Mucosa of gallbladder (tissue), 1 donor: ENCODE results near the gene NACC1. TPM values are rescaled to one million over a fixed set of nuclear protein-coding genes. Genes with fewer than 3 reads are reported as not detected.

Source experiments
- DNase-seq: peaks from one replicate; pipeline ENCODE4 v3.0.0-alpha.2; 2020; ENCODE audit warnings: low spot score
- total RNA-seq: library from RNA; stranded (reverse); gene quantifications from one replicate; pipeline ENCODE4 v1.2.1, GENCODE V29; 2021
- donor health status: DM: no; HTN: no; CAD: no.

NACC1 gene
- total RNA-seq, 1 donor from 2014 or later = 72.0 TPM

DNA sequence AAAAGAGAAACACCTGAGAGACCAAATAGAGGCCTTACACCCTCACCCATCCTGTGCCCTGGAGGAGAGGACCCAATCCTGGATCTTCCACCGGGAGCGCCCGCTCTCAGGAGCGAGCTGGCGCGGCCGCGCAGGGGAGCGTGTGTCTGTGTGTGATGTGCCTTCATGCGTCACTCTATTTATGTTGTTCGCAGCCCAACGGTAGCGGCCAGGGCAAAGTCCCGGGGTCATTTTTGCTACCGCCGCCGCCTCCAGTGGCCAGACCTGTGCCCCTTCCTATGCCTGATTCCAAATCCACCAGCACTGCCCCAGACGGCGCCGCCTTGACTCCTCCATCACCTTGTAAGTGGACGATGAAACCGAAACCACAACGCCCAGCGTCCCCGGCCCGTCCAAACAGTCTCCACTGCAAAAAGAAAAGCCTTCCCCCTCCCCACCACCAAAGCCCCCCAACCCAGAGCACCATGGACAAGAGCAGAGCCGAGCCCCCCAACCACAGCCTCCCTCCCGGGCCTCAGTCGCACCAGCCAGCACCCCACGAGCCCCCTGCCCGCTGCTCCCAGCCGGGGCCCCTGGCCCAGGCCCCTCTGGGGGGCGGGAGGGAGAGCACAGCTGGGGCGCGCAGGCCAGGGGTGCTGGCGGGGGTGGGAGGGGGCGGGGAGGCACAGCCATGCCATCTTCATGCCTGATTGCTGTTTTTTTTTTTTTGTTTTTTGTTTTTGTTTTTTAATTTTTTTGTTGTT, 30.1 kb upstream of the NACC1 start:
- no peak for DNase-seq

DNA sequence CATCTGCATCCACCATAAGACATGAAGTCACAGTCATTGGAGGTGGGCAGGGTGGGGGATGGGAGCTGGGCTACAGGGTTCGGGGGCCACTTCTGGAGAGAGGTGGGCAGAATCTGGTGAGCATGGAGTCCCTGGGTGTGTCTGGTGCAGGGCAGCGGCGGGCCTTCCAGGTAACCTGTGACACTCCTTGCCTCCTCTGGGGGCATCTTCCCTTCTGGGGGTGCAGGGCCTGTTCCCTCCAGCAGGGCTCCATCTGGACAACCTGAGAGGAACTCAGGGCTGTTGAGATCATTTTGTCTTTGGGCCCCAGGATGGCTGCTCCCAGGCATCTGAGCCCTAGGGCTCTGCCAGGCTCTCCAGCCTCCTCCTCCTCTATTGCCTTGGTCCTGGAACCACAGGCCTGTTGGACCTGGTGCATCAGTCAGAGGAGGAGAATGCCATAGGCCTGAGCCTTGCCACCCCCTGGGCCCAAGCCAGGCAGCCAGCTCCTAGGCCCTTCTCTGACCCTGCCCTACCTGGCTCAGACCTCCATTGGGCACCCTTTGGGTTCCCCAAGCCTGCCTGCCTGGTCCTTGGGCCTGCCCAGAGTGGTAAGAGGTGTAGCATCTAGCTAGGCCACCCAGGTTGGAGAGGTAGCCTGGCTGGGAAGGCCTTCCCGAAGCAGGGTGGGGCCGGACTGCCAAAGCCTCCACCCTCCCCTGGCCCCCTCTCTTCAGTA, 28.8 kb upstream of the NACC1 start:
- no peak for DNase-seq

DNA sequence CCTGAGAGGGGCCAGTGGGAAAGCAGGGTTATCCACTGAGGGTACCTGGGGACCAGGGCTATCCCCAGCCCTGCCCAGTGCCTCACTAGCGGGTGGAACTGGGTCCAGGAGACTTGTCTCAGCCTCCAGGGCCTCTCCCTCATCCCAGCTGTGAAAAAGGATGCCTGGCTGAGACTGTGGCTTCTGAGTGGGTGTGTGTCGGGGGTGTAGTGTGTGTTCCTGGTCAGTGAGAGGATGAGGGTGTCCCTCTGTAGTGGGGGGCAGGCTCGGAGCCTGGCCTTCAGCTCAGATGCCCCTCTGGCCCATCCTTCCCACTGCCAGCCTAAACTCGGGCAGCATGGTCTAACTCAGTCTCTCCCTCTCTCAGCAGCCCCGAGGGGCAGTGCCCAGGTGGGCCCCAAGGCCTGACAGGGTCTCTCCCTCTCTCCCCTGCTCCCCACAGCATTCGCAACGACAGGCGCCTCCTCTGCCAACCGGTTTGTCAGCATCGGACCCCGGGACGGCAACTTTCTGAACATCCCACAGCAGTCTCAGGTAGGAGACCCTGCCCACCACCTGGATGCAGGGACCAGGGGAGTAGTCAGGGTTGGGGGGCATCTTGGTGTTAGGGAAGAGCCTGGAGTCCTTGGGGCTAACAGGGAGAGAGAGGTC, 28.1 kb upstream of the NACC1 start:
- no peak for DNase-seq

DNA sequence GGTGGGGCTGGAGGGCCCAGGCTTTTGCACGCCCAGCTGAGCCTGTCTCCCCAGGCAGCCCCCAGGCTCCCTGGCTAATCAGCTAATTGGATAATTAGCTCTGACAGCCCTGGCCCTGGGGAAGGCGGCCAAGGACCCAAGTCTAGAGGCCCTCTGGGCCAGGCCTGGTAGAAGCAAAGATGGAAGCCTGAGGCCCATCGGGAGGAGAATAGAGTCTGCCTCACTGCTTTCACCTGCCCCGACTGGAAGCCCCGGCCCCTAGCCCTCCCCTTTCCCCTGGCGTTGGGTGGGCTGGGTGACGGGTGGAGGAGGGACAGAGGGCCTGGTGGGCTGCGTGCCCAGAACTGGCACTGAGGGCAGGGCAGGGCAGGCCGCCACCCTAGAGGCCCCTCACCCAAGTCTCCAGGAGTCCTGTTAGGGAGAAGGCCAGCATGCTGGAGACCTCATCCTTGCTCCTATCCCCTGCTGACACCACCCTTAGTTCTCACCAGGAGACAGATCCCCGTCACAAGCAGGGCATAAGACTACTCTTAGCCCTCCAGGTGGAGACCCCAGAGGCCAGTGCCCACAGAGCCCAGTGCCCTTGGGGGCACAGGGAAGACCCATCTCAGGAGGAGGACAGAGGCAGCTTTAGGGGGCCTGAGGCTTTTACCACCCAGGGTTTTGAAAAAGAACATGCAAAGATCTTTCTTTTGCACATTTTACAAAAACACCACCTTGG, 27.4 kb upstream of the NACC1 start:
- no peak for DNase-seq

DNA sequence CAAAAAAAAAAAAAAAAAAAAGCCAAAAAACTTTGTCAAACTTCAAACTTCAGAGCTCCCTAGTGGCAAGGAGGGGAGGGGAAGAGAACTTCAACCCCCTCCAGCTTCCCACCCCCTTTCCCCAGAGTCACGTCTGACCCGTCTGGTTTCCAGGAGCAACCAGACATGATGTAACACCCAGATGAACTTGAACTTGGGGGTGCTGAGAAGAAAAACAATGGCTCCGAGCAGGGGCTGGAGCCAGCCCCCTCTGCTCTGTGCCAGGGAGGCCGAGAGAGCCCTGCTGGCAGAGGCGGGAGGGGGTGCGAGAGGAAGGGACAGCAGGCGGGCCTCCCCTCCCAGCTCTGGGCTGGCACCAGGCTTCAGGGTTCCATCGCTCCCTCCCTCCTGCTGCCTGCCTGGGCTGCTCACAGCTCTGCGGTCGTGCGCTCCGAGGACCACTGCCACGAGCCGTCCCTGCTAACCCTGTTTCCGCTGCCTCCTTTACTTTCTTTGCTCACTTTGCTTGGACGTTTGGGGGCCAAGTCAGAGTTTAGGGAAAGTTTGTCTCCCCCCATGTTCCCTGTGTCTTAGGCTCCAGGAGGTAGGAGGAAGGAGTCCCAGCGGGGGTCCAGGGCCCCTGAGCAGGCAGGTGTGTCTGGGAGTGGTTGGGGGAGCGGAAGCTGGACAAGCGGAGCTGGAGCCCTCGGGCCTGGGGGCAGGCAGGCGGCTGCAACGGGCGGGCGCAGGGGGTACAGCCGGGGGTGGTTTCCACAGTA, 26.5 kb upstream of the NACC1 start:
- DNase-seq = peak; percentile 63

DNA sequence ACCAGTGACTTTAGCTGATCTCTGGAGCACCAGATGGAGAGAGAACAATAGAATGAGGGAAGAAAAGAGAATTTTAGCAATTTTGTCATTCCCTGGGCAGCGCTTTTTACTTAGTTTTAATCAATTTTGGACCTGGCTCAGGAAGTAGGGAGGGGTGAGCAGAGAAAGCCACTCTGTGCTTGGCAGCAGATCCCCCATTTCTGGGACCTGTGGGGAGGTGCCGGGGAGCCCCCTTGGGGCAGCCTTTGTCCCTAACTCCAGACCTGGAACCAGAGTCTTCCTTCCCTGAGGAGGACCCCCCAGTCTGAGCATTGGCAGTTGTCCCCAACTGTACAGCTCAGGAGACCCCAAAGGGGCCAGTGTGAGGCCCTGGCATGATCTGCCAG, 25.9 kb upstream of the NACC1 start:
- DNase-seq = no peak

DNA sequence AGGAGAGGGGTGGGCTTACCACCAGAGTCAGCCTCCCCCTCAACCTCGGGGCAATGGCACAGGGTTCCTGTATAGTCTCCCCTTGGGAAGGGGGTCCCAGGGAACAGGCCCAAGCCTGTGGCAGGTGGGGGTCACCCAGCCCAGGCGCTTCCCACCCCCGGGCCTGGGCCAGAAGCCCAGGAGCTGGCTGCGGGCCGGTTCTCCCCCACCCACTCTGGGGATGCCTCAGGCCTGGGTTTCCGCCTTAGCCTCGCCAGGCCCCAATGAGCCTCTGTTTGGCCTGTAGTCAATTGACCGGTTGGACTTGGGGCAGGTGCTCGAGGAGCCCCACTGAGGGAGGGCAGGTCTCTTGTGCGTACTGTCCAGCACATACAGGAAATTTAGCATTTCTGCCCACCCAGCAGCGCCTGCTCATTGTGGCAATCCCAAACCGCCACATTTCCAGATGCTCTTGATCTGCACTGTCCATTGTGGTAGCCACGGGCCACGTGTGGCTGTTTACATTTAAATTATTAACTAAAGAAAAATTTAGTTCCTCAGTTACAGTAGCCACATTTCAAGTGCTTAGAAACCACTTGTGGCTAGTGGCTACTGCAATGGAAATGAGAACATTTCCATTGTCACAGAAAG, 25.3 kb upstream of the NACC1 start:
- no peak for DNase-seq

DNA sequence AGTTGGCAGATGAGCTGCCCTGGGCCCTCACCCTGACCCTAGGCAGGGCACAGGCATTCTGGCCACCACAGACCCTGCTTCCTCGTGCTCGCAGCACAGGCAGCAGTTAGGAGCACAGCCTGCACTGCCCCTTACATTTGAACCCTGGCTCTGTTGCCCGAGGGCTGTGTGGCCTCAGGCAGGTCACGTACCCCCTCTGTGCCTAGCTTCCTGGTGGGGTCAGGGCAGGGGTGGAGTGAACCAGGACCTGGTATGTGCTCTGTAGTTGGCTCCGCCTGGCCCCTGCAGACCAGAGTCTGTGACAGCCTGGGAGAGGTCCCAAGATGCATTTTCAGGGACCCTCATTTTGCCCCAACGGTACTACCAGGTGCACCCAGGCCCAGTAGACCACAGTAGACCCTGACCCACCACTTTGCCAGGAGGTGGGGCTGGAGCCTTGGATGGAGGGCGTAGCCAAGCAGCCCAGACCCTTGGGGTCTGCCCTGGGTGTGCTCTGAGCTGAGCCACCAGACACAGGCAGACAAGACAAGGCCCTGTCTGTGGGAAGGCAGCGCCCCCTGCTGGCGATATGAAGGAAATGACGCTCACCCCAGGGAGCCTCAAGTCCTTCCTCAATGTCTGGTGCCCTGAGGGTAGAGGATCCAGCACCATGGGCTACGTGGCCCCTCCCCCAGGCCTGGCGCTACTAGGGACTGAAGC, 24.5 kb upstream of the NACC1 start:
- peak; percentile 88 for DNase-seq

DNA sequence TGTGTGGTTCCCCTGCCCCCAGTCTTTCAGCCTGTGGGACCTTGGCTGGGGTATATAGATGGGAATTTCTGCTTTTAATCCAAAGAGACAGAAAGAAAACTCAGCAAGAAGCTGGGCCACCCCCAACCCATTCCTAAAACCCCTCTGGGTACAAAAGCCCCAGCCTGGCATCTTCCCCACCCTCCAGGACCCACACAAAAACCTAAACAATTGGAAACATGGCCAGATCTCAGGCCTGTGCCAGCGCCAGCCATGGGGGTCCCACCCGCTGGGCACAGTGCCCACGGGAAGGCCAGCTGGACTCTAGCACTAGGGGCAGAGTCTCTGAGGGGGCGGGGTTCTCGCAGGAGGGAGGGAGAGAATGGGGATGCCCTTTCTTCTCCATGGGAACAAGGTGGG, 24.0 kb upstream of the NACC1 start:
- DNase-seq = no peak

DNA sequence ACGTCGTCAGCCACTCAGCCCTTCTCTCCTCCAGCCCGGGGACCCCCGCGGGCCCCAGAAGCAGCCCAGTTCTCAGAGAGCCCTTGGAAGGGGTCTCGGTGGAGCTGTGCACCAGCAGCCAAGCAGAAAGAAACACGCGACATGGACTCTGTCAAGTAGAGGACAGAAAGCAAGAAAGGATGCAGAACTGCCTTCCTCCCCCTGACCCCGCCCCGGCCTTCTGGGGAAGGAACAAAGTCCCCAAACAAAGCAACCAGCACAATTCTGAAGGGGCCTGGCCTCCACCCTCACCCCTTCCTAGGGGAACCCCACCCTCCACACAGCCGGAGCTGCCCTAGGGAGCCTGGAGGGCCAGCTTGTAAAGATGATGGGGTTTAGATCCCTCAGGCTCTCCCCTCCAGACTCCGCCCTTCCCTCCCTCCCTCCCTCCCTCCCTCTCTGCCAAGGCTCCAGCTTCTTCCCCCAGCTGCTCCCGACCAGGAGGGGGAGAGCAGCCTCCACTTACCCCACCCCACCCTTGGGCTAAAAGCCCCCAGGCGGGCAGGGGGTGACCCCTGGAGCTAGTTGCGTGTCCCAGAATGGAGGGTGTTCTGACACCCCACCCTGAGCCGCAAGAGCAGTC, 23.2 kb upstream of the NACC1 start:
- no peak for DNase-seq

DNA sequence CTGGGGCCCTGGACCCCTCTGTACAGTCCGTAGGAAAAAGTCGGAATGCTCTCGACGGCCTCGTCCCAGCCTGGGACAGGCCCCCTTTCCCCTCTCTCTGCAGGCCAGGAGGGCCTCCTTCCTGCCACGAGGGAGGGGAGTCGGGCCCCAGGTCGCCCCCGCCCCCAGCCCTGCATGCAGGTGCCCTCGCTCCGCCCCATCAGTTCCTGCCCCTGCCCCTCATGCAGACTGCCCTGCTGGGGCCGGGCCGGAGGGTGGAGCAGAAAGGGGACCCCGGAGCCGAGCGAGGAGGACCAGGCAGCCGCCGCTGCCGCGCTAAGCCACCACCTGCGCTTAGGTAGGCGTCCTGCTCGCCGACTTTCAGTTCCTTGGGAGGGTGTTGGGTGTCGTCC, 22.7 kb upstream of the NACC1 start:
- no peak for DNase-seq

DNA sequence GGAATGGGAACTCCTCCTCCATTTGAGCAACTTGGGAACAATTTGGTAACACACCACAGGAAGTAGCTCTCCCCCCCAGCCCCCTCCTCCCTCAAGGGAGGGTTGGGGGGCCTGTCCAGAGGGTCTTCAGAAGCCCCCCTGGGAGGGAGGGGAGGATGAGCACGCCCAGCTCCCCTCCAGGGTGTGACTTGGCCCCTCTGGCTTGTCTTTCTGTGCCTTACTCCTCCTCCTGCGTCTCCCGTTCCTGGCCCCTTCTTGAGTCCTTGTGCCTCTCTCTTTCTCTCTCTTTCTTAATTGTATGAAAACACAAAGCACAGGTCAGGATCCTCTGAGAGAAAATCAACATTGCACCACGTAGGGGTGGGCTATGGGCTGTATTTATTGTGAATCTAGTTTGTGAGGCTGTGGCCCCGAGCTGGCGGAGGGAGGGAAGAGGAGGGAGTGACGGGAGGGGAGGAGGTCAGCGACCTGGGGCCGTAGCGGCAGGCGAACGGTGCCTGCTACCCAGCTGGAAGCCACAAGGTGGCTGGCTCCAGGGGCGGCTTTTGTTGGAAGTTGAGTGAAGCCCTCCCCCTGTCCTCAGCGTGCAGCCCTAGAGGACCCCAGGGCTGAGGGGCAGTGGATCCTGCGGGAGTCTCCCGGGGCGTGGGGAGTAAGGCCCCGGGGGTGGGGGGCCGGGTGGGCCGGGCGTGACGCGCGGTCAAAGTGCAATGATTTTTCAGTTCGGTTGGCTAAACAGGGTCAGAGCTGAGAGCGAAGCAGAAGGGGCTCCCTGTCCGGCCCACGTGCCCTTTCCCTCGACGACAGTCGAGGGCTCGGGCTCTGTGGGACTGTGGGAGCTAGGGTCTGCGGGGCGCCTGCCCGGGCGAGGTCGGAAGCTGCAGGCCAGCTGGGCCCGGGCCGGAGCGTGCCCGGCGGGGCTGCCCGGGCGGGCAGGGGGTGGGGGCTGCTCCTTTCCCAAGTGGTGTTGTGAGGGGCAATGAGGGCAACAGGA, 21.8 kb upstream of the NACC1 start:
- no peak for DNase-seq

DNA sequence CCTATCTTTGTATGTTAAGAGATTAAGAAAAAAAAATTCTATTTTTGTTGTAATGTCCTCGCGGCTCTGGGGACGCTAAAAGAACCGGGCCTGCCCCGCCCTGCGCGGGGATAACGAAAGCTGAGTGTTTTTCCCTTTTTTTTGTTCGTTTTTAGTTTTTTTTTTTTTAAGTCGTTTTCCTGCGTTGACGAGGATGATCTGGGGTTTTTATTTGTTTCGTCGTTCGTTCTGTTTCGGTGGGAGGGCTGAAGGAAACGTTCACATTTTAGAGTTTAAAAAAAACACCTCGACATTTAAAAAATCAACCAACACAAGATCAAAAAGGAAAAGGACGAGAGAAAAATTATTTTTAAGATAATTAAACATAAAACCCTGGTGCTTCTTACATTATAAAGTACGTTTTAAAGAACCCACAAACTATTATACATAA, 21.0 kb upstream of the NACC1 start:
- DNase-seq = no peak

DNA sequence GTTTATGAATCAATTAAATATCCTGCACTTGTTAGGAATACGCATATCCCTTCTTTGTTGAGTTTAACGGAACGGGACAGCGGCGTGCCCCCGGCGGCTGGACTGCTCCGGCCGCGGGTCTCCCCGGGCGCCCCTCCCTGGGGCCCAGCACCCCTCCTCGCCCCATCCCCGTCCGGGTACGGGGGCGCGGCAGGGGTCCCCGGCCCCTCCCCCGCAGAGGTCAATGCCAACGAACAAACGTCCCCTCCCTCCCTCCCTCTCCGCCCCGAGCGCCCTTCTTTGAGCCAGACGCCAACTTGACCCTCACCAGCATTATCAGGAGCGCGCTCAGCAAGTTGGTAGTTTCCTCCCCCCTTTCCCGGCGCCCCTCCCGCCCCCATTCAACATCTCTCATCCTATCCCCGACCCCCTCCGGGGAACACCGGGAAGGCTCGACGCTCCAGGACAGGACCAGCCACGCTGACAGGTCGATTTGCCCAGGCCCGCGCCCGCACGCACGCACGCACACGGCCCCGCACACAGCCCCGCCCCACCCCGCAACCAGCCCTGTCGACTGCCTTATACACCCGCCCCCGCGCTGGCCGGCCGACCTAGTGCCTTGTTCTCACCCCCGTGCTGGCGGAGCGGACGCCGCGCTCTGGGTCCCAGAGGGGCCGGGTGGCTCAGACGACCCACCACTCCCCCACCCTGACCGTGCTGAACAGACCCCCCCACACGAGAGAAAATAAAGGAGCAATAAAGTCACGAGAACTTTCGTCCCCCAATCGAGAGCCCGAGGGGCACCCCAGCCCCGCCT, 20.4 kb upstream of the NACC1 start:
- DNase-seq = no peak

DNA sequence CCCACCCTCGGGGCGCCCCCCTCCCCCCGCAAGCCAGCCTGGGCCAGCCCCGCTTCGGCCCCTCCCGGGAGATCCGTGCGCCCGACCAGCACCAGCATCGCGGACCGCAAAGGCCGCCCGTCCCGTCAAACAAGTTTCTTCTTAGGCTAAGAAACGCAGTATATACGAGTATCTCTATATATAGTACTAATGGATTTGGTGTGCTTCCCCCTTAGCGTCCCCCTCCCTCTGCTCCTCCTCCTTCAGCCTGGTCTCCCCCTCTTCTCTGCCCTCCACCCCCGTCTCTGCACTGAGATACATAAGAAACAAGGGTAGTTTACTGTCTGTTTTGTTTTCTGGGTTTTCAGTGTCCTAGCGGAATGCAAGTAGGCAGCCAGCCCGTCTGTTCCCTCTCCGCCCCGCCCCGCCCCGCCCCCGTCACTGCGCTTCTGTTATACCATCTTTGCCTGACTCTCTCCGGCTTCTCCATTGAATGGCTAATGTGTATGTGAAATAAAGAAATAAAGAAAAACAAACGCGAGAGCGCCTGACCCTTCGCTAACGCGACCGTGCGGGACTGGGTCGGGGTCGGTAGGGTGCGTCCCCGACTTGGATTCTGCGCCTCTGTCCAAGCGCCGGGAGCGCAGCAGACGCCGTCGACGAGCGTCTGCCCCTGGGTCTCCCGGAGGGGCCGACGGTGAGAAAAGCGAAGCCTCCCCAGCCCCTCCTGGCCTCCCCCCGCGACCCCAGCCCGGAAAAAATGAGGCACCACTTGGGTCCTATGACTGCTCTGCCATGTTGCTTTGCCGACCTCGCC, 19.6 kb upstream of the NACC1 start:
- DNase-seq = no peak

DNA sequence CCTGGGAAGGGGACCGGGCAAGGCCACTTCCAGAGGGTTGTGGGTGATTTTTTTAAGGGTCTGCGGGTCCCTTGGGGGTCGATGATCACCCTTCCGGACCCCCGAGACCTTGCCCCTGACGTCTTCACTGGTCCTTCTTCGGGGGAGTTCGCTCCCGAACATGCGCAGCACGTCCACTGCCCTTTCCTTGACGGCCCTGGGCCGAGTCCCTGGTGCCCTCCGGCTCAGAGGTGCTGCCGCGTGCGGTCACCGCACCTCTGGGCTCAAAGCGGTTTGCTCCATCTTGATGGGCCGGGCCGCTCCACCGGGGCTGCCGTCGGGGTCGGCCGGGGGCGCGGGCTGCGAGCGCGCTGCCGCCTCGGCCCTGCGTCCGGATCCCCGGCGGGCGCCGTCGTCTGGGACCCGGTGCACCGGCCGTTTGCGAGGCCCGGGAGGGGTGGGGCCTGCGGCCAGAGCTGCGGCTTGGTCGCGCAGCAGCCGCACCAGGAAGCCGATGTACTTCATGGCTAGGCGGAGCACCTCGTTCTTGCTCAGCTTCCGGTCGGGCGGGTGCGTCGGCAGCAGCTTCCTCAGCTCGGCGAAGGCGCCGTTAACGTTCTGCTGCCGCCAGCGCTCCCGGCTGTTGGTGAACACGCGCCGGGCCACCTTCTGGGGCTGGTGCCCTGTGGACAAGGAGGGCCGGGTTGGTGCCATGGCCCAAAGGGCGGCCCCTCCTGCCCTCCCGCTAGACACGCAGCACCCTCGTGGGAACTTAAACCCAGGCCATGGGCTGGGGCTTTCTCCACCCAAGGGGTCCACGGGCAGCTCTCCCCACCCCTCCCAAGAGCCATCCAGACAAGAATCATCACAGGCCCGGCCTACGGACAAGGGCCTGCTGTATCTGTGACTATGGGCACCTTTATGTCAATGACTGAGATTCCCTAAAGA, 18.7 kb upstream of the NACC1 start:
- peak; percentile 65 for DNase-seq
